ENCODE results near the gene TCF7L2.

The TCF7L2 gene

GRCh38 chr10:112964482-112964881, 14.4 kb downstream of the TCF7L2 start:
- DNase-seq (ENCODE audit: low read depth in 2 of 2), result no peak

- no peak for DNase-seq (ENCODE audit: low read depth in 2 of 2)
Observed at GRCh38 chr10:112966194-112966855, 16.3 kb downstream of the TCF7L2 start.

- no peak for DNase-seq (ENCODE audit: low read depth in 2 of 2)
Observed at GRCh38 chr10:112967200-112967599, 17.2 kb downstream of the TCF7L2 start.

- DNase-seq (ENCODE audit: low read depth in 2 of 2), result no peak
Observed at GRCh38 chr10:112969131-112969530, 19.1 kb downstream of the TCF7L2 start.

- DNase-seq (ENCODE audit: low read depth in 2 of 2), result no peak
Observed at GRCh38 chr10:112969542-112969941, 19.5 kb downstream of the TCF7L2 start.

- no peak for DNase-seq (ENCODE audit: low read depth in 2 of 2)
Observed at GRCh38 chr10:112970021-112970420, 20.0 kb downstream of the TCF7L2 start.

GRCh38 chr10:112972606-112973005, 22.6 kb downstream of the TCF7L2 start:
- DNase-seq (ENCODE audit: low read depth in 2 of 2), result no peak

- no peak for DNase-seq (ENCODE audit: low read depth in 2 of 2)
Observed at GRCh38 chr10:112973046-112973445, 23.0 kb downstream of the TCF7L2 start.

- DNase-seq (ENCODE audit: low read depth in 2 of 2), result no peak
Observed at GRCh38 chr10:112973805-112974204, 23.8 kb downstream of the TCF7L2 start.

GRCh38 chr10:112977426-112977898, 27.4 kb downstream of the TCF7L2 start:
- DNase-seq (ENCODE audit: low read depth in 2 of 2), result no peak

GRCh38 chr10:112979927-112980326, 29.9 kb downstream of the TCF7L2 start:
- DNase-seq (ENCODE audit: low read depth in 2 of 2), result no peak

- no peak for DNase-seq (ENCODE audit: low read depth in 2 of 2)
Observed at GRCh38 chr10:112980937-112981336, 30.9 kb downstream of the TCF7L2 start.

- DNase-seq (ENCODE audit: low read depth in 2 of 2), result no peak
Observed at GRCh38 chr10:112981553-112981952, 31.5 kb downstream of the TCF7L2 start.

GRCh38 chr10:112983444-112984056, 33.5 kb downstream of the TCF7L2 start:
- DNase-seq (ENCODE audit: low read depth in 2 of 2), result no peak

GRCh38 chr10:112984756-112985155, 34.7 kb downstream of the TCF7L2 start:
- DNase-seq (ENCODE audit: low read depth in 2 of 2), result no peak

GRCh38 chr10:112985690-112986543, 35.9 kb downstream of the TCF7L2 start:
- DNase-seq (ENCODE audit: low read depth in 2 of 2), result no peak

GRCh38 chr10:112986544-112987190, 36.6 kb downstream of the TCF7L2 start:
- DNase-seq (ENCODE audit: low read depth in 2 of 2), result no peak

GRCh38 chr10:112988839-112989406, 38.9 kb downstream of the TCF7L2 start:
- no peak for DNase-seq (ENCODE audit: low read depth in 2 of 2)

- DNase-seq (ENCODE audit: low read depth in 2 of 2), result no peak
Observed at GRCh38 chr10:112989826-112990225, 39.8 kb downstream of the TCF7L2 start.

GRCh38 chr10:112990271-112990670, 40.2 kb downstream of the TCF7L2 start:
- DNase-seq (ENCODE audit: low read depth in 2 of 2), result no peak

- no peak for DNase-seq (ENCODE audit: low read depth in 2 of 2)
Observed at GRCh38 chr10:112991888-112992491, 41.9 kb downstream of the TCF7L2 start.
